ENCODE results near the gene GSTK1. TPM values are rescaled to one million over a fixed set of nuclear protein-coding genes. Genes with fewer than 3 reads are reported as not detected.

Gene GSTK1
- polyA plus RNA-seq, 1 of the 3 experiments (the other 2 are of a cell fraction): 299 TPM

DNA sequence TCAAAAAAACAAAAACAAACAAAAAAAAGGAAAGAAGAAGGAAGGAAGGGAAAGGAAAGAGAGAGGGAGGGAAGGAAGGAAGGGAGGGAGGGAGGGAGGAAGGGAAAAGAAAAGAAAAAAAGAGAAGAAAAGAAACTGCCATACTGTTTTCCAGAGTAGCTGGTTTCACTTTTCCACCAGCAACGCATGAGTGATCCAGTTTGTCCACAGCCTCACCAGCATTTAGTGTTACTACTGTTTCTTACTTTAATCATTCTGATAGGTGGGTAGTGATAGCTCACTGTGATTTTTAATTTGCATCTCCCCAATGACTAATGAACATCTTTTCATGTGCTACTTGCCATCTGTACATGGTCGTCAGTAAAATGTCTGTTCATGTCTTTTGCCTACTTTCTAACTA lies 9.6 kb downstream of the GSTK1 start:
- Histone ChIP-seq H3K9ac (no peak overlapping the region), H4K20me1 (ENCODE audit: insufficient read depth) (no peaks in the 10 kb centered on the region), H3K4me3 (ENCODE audit: low read depth in 2 of 2, low read length in 1 of 2) (no peak overlapping the region), H3K36me3 (replicated peaks in 1 of 2; ENCODE audit: control insufficient read depth in 1 of 2, insufficient read depth in 2 of 2, low read length in 1 of 2) (peaks cover 12 to 21% of the 10 kb centered on the region in 2 experiments), H3K9me3 (no peaks in the 10 kb centered on the region), H3K27me3 (ENCODE audit: insufficient read depth) (no peaks in the 10 kb centered on the region), H3K4me1 (ENCODE audit: control insufficient read depth in 1 of 2, insufficient read depth in 2 of 2, low read depth in 1 of 2, low read length in 1 of 2) (no peaks in the 10 kb centered on the region), H2AFZ (ENCODE audit: low read depth) (no peak overlapping the region), H3K79me2 (ENCODE audit: insufficient read depth) (no peaks in the 10 kb centered on the region), H3K4me2 (no peak overlapping the region), H3K9me2 (no peaks in the 10 kb centered on the region), H3K27ac (ENCODE audit: low read depth in 2 of 2, low read length in 1 of 2) (no peak overlapping the region), H3F3A (replicated peaks; ENCODE audit: insufficient read depth) (no peaks in the 10 kb centered on the region)
- CTCF ChIA-PET: no interaction called here
- POLR2A ChIA-PET: interaction anchor here (0.8 to 1.2 kb wide), 2 partner anchors 10 to 102 kb away, joined by 3 to 4 read pairs; partner anchors contain the start of gene GSTK1
- TF ChIP-seq TCF12 (IDR thresholded peaks at IDR 0.05) (no peak), MXI1 (IDR thresholded peaks at IDR 0.05; ENCODE audit: low read depth, low read length) (no peak)
- TF ChIP-seq, protein P1, sequence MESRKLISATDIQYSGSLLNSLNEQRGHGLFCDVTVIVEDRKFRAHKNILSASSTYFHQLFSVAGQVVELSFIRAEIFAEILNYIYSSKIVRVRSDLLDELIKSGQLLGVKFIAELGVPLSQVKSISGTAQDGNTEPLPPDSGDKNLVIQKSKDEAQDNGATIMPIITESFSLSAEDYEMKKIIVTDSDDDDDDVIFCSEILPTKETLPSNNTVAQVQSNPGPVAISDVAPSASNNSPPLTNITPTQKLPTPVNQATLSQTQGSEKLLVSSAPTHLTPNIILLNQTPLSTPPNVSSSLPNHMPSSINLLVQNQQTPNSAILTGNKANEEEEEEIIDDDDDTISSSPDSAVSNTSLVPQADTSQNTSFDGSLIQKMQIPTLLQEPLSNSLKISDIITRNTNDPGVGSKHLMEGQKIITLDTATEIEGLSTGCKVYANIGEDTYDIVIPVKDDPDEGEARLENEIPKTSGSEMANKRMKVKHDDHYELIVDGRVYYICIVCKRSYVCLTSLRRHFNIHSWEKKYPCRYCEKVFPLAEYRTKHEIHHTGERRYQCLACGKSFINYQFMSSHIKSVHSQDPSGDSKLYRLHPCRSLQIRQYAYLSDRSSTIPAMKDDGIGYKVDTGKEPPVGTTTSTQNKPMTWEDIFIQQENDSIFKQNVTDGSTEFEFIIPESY (IDR thresholded peaks at IDR 0.05; ENCODE audit: borderline replicate concordance, low read depth): no peak
- TF ChIP-seq, protein P2, sequence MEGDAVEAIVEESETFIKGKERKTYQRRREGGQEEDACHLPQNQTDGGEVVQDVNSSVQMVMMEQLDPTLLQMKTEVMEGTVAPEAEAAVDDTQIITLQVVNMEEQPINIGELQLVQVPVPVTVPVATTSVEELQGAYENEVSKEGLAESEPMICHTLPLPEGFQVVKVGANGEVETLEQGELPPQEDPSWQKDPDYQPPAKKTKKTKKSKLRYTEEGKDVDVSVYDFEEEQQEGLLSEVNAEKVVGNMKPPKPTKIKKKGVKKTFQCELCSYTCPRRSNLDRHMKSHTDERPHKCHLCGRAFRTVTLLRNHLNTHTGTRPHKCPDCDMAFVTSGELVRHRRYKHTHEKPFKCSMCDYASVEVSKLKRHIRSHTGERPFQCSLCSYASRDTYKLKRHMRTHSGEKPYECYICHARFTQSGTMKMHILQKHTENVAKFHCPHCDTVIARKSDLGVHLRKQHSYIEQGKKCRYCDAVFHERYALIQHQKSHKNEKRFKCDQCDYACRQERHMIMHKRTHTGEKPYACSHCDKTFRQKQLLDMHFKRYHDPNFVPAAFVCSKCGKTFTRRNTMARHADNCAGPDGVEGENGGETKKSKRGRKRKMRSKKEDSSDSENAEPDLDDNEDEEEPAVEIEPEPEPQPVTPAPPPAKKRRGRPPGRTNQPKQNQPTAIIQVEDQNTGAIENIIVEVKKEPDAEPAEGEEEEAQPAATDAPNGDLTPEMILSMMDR (IDR thresholded peaks at IDR 0.05): no peak
- 90% methylated on average over 2 of the region's 2 CpGs for WGBS (ENCODE audit: low lambda C conversion rate)
- DNase-seq: no peak

DNA sequence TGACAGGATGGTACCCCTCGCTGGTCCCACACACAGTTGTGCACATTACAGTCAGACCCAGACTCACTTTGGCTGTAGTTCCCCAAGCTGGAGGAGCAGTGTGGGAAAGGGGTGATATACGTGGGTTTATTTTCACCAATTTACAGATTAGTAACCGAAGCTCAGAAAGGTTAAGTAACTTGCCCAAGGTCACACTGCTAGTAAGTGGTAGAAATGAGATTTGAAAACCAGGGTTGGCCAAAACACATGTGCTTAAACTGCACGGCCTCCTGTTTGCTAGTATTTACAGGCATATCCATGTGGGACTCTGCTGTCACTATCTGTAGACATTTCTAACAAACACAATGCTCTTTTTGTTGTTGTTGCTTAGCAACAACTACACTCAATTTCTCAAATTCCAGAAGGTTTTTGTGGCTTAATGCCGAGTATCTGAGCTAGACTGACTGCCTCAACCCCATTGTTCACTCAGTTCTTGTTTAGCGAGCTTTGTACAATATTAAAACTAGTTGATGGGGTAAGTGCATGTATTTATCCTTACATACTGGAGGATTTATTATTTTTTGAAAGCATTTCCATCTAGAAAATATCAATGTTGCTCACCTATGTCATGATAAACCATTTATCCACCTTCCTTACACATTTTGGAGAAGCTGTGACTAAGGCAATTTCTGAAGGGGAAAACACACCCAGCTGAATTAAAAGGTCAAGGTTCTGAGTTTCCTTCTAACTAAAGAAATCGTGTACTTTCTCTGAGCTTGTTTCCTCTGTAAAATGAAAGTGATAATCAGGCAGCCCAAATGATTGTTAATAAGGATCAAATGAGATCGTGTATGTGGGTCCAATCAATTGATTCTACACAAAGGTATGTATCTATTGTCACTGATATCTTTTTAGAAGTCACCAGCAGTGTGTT lies 16.2 kb downstream of the GSTK1 start:
- H3F3A ChIP-seq (replicated peaks; ENCODE audit: insufficient read depth): no peaks in the 10 kb centered on the region
- peak overlapping the region in 1 of 2 experiments; percentile 44; a peak in 2 of 4 replicates for H3K27ac ChIP-seq (ENCODE audit: low read depth in 2 of 2, low read length in 1 of 2)
- TF ChIP-seq MXI1 (IDR thresholded peaks at IDR 0.05; ENCODE audit: low read depth, low read length) (peak; percentile 60; the same call in 1 of the 2 replicates), SIN3A (IDR thresholded peaks at IDR 0.05; ENCODE audit: borderline replicate concordance, low read depth, low read length) (0 out of 2 replicates have a peak, but pooled peaks have one; percentile 66), TAF1 (IDR thresholded peaks at IDR 0.05; ENCODE audit: borderline replicate concordance, low read depth, low read length) (no peak)
- TF ChIP-seq, protein P3, sequence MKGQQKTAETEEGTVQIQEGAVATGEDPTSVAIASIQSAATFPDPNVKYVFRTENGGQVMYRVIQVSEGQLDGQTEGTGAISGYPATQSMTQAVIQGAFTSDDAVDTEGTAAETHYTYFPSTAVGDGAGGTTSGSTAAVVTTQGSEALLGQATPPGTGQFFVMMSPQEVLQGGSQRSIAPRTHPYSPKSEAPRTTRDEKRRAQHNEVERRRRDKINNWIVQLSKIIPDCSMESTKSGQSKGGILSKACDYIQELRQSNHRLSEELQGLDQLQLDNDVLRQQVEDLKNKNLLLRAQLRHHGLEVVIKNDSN (IDR thresholded peaks at IDR 0.05; ENCODE audit: borderline replicate concordance, low read depth): no peak
- TF ChIP-seq, protein P4, sequence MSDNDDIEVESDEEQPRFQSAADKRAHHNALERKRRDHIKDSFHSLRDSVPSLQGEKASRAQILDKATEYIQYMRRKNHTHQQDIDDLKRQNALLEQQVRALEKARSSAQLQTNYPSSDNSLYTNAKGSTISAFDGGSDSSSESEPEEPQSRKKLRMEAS (IDR thresholded peaks at IDR 0.05; ENCODE audit: low read depth): peak; percentile 60; the same call in 1 of the 2 replicates
- TF ChIP-seq, protein P5, sequence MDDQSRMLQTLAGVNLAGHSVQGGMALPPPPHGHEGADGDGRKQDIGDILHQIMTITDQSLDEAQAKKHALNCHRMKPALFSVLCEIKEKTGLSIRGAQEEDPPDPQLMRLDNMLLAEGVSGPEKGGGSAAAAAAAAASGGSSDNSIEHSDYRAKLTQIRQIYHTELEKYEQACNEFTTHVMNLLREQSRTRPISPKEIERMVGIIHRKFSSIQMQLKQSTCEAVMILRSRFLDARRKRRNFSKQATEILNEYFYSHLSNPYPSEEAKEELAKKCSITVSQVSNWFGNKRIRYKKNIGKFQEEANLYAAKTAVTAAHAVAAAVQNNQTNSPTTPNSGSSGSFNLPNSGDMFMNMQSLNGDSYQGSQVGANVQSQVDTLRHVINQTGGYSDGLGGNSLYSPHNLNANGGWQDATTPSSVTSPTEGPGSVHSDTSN (IDR thresholded peaks at IDR 0.05): no peak
- H2AFZ ChIP-seq (ENCODE audit: low read depth): peak overlapping the region; percentile 31; the same call in 1 of the 2 replicates
- no peaks in the 10 kb centered on the region for H3K79me2 ChIP-seq (ENCODE audit: insufficient read depth)
- peak overlapping the region; percentile 20; the same call in 1 of the 2 replicates for H3K4me2 ChIP-seq
- H3K36me3 ChIP-seq (replicated peaks in 1 of 2; ENCODE audit: control insufficient read depth in 1 of 2, insufficient read depth in 2 of 2, low read length in 1 of 2): no peaks in the 10 kb centered on the region
- H3K4me1 ChIP-seq (ENCODE audit: control insufficient read depth in 1 of 2, insufficient read depth in 2 of 2, low read depth in 1 of 2, low read length in 1 of 2): peaks cover 3 to 9% of the 10 kb centered on the region in 2 experiments; a peak in 2 of 4 replicates
- WGBS (ENCODE audit: low lambda C conversion rate): 65% methylated on average over 8 of the region's 8 CpGs
- CTCF ChIA-PET: interaction anchor here (0.8 to 2.3 kb wide), 5 partner anchors 16 to 101 kb away, joined by 3 to 11 read pairs (median 4); partner anchors contain the start of gene GSTK1
- peak overlapping the region; percentile 6; the same call in 1 of the 2 replicates for H3K9ac ChIP-seq
- H4K20me1 ChIP-seq (ENCODE audit: insufficient read depth): no peaks in the 10 kb centered on the region
- no peak overlapping the region for H3K4me3 ChIP-seq (ENCODE audit: low read depth in 2 of 2, low read length in 1 of 2)
- DNase-seq: no peak
- POLR2A ChIA-PET: interaction anchor here (0.8 to 1.6 kb wide), 2 partner anchors 16 kb away, joined by 3 read pairs; partner anchors contain the start of gene GSTK1
- H3K9me2 ChIP-seq: no peaks in the 10 kb centered on the region
- no peaks in the 10 kb centered on the region for H3K9me3 ChIP-seq
- H3K27me3 ChIP-seq (ENCODE audit: insufficient read depth): no peaks in the 10 kb centered on the region
